GM18505 (cell line): ENCODE results near the gene SEMA7A.

Experiments used
- ATAC-seq: cut with Tn5 transposase; IDR thresholded peaks from one replicate; pipeline ENCODE4 v1.9.1; 2021; ENCODE audit not compliant: unreplicated experiment
- POLR2A ChIP-seq: IDR thresholded peaks from 4 replicates; pipeline ENCODE4 v1.6.1; 2011; ENCODE audit warnings: borderline replicate concordance; ENCODE audit not compliant: insufficient read depth, insufficient read length; ENCODE audit errors: extremely low read depth

SEMA7A gene

DNA sequence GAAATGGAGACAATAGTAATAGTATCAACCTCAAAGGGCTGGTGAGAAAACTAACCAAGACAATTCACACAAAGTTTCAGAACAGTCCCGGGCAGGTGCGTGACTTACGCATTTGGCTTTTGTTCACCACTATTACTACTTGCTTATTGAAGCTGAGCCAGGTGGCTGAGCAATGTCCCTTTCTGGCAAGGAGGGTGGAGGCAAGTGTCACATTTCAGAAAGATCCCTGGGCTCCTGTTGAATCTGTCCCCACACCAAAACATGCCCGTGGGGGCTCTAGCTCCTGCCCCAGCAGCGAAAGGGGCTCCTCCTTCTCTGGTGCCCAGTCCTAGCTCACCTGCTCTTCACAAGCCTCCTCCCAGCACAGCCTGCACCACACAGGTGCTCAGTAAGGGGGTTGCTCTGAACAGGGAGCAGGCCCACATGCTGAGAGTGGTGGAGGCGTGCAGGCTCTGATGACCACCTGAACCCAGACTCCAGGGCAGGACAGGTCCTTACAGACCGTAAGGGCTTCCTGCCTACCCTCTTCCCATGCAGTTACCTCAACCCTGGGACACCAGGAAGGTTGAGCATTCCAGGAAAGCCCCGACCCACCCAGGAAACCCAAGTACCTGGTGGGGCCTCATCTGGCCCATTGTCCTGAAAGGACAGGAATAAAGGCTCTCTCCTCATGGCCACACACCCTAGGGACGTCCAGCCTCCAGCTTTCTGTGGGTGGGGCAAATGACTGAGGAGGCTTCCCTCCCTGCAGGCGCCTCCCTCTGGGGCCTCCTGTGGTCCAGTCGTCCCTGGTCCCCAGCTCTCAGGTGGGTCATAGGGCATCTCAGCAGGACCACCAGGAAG is 32.6 kb downstream of the SEMA7A start:
- ATAC-seq: no peak
- peak; percentile 48 for TF ChIP-seq POLR2A

GRCh38 chr15:74400313-74400860 is 33.4 kb downstream of the SEMA7A start:
- no peak for TF ChIP-seq POLR2A
- ATAC-seq: no peak

DNA sequence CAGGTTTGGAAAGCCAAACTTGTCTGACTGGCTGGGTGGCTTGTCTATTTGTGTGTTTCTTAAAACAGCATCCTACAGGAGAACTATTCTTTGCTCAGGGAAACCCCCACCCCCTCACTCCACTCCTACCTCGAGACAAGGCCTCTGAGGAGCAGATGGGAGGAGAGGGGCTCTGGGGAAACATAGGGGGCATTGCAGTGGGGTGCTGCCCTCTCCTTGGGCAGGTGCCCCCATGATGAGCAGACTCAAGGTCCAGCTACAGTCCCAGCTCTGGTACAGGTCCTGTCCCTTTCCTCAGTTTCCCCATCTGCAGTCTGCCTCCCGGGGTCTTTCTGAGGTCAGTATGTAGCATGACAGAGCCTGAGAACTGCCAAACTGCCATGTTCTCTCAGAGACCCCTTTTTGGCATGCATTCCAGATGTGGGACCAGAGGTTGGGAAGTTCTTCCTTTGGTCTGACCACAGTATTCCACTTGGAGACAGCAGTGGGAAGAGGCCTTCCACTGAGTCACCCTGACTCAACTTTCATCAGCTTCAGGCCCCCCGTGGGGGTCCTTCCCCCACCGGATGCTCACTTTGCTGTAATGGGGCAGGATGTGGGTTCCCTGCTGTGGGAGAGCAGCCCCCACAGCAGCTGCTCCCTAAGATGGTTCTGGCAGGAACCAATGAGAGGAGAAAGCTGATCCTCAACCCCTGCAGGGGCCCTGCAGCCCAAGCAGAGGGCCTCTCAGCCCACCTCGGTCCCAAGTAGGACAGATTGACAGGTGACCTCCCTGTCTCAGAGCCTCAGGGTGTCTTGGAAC is 34.0 kb downstream of the SEMA7A start:
- ATAC-seq: no peak
- peak; percentile 27 for TF ChIP-seq POLR2A

- no peak for ATAC-seq
- peak; percentile 1 for TF ChIP-seq POLR2A
These were observed 34.7 kb downstream of the SEMA7A start for GRCh38 chr15:74399100-74399499.

DNA sequence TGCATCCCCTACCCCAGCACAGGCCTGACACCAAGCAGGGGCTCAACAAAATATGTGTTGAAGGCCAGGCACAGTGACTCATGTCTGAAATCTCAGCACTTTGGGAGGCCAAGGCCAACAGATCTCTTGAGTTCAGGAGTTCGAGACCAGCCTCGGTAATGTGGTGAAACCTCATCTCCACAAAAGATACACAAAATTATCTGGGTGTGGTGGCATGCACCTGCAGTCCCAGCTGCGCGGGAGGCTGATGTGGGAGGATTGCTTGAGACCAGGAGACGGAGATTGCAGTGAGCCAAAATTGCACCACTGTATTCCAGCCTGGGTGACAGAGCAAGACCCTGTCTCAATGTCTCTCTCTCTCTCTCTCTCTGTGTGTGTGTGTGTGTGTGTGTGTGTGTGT is 35.6 kb downstream of the SEMA7A start:
- TF ChIP-seq POLR2A: no peak
- no peak for ATAC-seq

- TF ChIP-seq POLR2A: peak; percentile 42
- no peak for ATAC-seq
These were observed 36.3 kb downstream of the SEMA7A start for GRCh38 chr15:74397239-74398068.

GRCh38 chr15:74396445-74397238 is 37.1 kb downstream of the SEMA7A start:
- peak; percentile 33 for ATAC-seq
- TF ChIP-seq POLR2A: peak; percentile 73

DNA sequence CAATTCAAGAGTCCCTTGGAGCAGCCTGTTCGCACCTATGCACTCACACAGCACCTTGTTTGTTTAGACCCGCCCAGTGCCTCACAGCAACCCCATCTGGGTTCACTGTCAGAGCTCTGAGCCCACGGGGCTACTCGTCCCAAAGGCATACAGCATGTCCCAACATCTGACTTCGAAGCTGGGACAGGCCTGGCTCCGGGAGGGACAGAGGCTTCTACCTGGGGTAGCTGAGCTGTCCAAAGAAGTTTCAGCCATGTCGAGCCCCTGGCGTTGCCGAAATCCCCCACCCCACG is 37.7 kb downstream of the SEMA7A start:
- no peak for ATAC-seq
- TF ChIP-seq POLR2A: no peak

- TF ChIP-seq POLR2A: no peak
- ATAC-seq: no peak
These were observed 38.2 kb downstream of the SEMA7A start for GRCh38 chr15:74395319-74396145.

DNA sequence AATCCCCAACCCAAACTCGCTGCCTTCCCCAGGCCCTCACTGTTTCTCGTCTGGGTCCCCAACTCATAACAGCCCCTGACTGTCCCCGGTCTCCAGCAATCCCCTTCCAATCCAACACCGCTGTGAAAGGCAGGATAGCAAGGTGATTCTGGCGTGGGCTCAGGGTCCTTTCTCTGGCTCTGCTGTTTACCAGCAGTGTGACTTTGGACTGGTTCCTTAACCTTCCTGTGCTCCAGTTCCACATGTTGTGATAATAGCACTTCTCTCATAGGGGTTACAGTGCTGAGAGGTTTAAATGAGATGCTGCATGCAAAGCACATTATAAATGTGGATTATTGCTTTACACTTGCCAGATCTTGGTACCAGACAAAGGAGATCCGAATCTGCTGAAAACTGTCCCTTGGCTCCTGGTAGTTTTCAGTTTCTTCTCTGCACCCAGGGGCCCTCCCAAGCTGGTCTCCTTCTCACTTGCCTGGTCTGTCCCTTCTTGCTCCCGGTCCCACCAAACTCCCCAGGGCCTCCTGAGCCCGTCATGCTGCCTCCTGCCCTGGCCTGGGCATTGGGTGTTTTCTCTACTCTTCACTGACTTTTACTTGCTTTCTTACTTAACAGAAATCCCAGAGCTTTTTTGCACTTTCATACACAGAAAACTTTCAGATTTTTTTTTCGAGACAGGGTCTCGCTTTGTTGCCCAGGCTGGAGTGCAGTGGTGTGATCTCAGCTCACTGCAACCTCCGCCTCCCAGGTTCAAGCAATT is 39.5 kb downstream of the SEMA7A start:
- ATAC-seq: no peak

GRCh38 chr15:74393423-74393822 is 40.3 kb downstream of the SEMA7A start:
- no peak for TF ChIP-seq POLR2A
- ATAC-seq: no peak

More for the DNA sequence above, 39.5 kb downstream of the SEMA7A start:
- no peak for TF ChIP-seq POLR2A

- no peak for TF ChIP-seq POLR2A
- ATAC-seq: no peak
These were observed 40.9 kb downstream of the SEMA7A start for GRCh38 chr15:74392902-74393301.

DNA sequence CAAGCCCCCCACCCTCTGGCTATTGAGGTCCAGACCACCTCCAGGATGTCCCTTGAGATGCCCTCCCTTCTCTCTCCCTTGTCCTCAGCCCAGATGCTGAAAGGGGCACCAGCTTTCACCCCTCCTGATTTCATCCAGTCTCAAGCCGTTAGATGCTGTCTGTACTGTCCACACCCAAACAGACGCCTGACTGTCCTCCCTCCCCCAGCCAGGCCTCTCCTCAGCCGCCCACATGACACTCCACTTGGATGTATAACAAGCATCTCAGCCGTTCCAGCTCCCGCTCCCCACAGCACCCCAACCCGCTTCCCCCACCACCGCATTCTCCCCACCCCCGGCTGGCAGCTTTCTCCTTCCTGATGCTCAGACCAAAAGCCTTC is 41.3 kb downstream of the SEMA7A start:
- TF ChIP-seq POLR2A: no peak

More for the DNA sequence above, 41.3 kb downstream of the SEMA7A start:
- no peak for ATAC-seq
